NCI-H1092 (cell line): Measurements from ENCODE around the gene KLF5.
"Not testable (repeated sequence)": the region's sequence is repeated elsewhere in the genome, so short reads cannot be mapped to it uniquely, and the experiment has no call there.

Experiments used
- DNase-seq: peaks from one replicate; lab custom pipeline; 2025; lab: John Stamatoyannopoulos, UW

The KLF5 gene

GRCh38 chr13:73088332-73088935, 29.6 kb downstream of the KLF5 start:
- no peak for DNase-seq

- DNase-seq, result no peak
Measured at GRCh38 chr13:73089213-73089612, 30.4 kb downstream of the KLF5 start.

GRCh38 chr13:73090116-73090822, 31.5 kb downstream of the KLF5 start:
- DNase-seq, result no peak

- no peak for DNase-seq
Measured at GRCh38 chr13:73090823-73091187, 32.0 kb downstream of the KLF5 start.

- DNase-seq, result no peak
Measured at GRCh38 chr13:73092829-73093228, 34.0 kb downstream of the KLF5 start.

- no peak for DNase-seq
Measured at GRCh38 chr13:73096173-73096572, 37.4 kb downstream of the KLF5 start.

GRCh38 chr13:73096638-73097037, 37.8 kb downstream of the KLF5 start:
- no peak for DNase-seq

GRCh38 chr13:73100781-73101180, 42.0 kb downstream of the KLF5 start:
- not testable (repeated sequence) for DNase-seq

GRCh38 chr13:73101351-73102007, 42.7 kb downstream of the KLF5 start:
- DNase-seq, result no peak

- no peak for DNase-seq
Measured at GRCh38 chr13:73103238-73103637, 44.4 kb downstream of the KLF5 start.

- no peak for DNase-seq
Measured at GRCh38 chr13:73106513-73107178, 47.8 kb downstream of the KLF5 start.

- DNase-seq, result no peak
Measured at GRCh38 chr13:73107481-73107880, 48.7 kb downstream of the KLF5 start.

- DNase-seq, result no peak
Measured at GRCh38 chr13:73107970-73108369, 49.2 kb downstream of the KLF5 start.

GRCh38 chr13:73109288-73109899, 50.6 kb downstream of the KLF5 start:
- DNase-seq, result no peak

- DNase-seq, result no peak
Measured at GRCh38 chr13:73109969-73110368, 51.2 kb downstream of the KLF5 start.

- DNase-seq, result no peak
Measured at GRCh38 chr13:73110814-73111213, 52.0 kb downstream of the KLF5 start.

- DNase-seq, result no peak
Measured at GRCh38 chr13:73111331-73111730, 52.5 kb downstream of the KLF5 start.

GRCh38 chr13:73119612-73120011, 60.8 kb downstream of the KLF5 start:
- no peak for DNase-seq
